ENCODE results near the gene GNA12. TPM values are rescaled to one million over a fixed set of nuclear protein-coding genes. Genes with fewer than 3 reads are reported as not detected.

The GNA12 gene
- total RNA-seq, 2 experiments from 2014 or later = 19.1 to 21.4 TPM

DNA sequence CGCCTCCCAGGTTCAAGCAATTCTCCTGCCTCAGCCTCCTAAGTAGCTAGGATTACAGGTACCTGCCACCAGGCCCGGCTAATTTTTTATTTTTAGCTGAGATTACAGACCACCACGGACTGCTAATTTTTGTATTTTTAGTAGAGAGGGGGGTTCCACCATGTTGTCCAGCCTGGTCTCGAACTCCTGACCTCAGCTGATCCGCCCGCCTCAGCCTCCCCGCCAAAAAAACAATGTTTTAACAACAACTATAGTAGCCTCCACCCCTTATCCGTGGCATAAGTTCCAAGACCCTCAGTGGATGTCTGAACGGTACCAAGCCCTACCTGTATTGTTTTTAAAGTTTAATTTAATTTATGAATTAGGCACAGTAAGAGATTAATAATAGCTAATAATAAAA lies 48.2 kb downstream of the GNA12 start:
- POLR2A ChIA-PET = no interaction called here
- CTCF ChIA-PET = interaction anchor here (0.5 to 0.9 kb wide), 3 partner anchors 23 to 374 kb away, joined by 3 read pairs; no protein-coding TSS in a partner anchor

GRCh38 chr7:2794836-2795636 lies 49.1 kb downstream of the GNA12 start:
- CTCF ChIA-PET = interaction anchor here (0.5 to 0.9 kb wide), 2 partner anchors 24 to 374 kb away, joined by 3 read pairs; no protein-coding TSS in a partner anchor
- POLR2A ChIA-PET = interaction anchor here (1.0 kb wide), 1 partner anchor 22 kb away, joined by 3 read pairs; no protein-coding TSS in a partner anchor

DNA sequence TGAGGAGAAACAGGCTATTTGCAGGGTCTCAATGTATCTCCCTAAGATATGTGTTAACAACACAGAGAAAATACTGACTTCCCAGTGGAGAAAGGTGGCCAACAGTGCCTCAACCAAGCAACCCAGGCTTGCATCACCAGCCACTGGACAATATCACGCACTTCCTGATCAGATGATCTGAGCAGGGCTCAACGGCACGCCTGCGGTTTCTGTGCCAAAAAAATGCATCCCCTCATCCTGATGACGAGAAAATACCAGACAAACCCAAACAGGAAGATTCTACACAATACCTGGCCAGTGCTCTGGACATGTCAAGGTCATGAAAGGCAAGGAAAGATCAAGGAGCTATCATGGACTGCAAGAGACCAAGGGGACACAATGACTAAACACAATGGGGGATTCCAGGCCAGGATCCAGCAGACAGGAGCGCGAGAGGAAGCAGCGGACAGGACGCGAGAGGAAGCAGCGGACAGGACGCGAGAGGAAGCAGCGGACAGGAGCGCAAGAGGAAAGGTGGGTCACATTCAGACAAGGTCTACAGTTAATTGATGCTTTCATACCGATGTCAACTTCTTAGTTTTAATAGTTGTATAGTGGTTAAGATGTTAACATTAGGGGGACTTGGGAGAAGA lies 51.1 kb downstream of the GNA12 start:
- CTCF ChIA-PET = no interaction called here
- POLR2A ChIA-PET = no interaction called here

GRCh38 chr7:2792235-2792634 lies 51.9 kb downstream of the GNA12 start:
- ChIA-PET CTCF (no interaction called here), POLR2A (no interaction called here)

- CTCF ChIA-PET = no interaction called here
- POLR2A ChIA-PET = no interaction called here
Observed at GRCh38 chr7:2791390-2791789, 52.7 kb downstream of the GNA12 start.

DNA sequence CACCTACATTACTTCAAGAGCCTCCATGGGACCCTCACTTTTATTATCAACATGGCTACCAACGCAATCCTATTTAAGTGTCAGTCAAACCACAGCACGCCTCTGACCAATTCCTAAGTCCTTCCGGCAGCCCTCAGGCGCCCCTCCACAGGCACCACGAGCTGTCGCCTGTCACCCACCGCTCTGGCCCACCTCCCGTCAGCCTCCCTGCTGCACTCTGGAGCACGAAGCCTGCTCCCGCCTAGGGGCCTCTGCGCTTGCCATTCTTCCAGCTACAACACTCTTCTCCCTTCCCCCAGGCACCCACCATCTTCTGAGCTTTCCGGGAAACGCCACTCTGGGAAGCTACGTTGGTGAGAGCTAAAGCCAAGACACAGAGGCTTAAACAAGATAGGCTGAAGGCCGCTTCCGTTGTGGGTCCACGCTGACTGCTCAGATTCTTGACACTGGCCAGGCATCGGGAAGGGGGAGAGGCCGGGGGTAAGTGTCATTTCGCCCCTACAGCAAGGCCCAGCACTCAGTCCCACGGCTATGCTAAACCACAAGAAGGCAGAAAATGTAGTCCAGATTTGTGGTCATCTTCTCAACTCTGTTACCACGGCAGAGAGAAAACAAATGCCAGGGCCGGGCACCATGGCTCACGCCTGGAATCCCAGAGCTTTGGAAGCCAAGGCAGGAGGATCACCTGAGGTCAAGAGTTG lies 56.7 kb downstream of the GNA12 start:
- POLR2A ChIA-PET = no interaction called here
- CTCF ChIA-PET = no interaction called here

GRCh38 chr7:2786607-2787116 lies 57.4 kb downstream of the GNA12 start:
- POLR2A ChIA-PET = no interaction called here
- CTCF ChIA-PET = no interaction called here

GRCh38 chr7:2785071-2785500 lies 59.0 kb downstream of the GNA12 start:
- ChIA-PET POLR2A (interaction anchor here (0.6 kb wide), 1 partner anchor 27 kb away, joined by 3 read pairs; no protein-coding TSS in a partner anchor), CTCF (interaction anchor here (1.3 kb wide), 1 partner anchor 25 kb away, joined by 3 read pairs; no protein-coding TSS in a partner anchor)

DNA sequence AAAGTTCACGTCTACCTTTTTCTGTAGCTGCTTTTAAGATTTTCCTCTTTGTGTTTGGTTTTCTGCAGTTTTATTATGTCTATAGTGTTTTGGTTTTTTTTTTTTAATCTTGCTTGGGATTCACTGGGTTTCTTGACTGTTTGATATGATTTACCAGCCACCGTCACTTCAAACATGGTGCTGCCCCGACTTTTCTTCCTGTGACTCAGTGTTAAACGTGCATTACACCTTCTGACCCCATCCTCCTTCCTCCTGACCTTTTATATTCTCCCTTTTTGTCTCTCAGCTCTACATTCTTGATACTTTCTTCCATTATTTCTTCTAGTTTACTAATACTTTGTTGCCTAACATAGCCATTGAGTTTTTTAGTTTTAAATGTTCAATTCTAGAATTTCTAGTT lies 61.5 kb downstream of the GNA12 start:
- ChIA-PET CTCF (interaction anchor here (0.8 to 1.2 kb wide), 3 partner anchors 13 to 82 kb away, joined by 3 read pairs; no protein-coding TSS in a partner anchor), POLR2A (interaction anchor here (1.5 kb wide), 1 partner anchor 25 kb away, joined by 4 read pairs; no protein-coding TSS in a partner anchor)

GRCh38 chr7:2782121-2782520 lies 62.0 kb downstream of the GNA12 start:
- ChIA-PET CTCF (interaction anchor here (0.8 to 1.2 kb wide), 3 partner anchors 13 to 83 kb away, joined by 3 read pairs; no protein-coding TSS in a partner anchor), POLR2A (interaction anchor here (1.5 kb wide), 1 partner anchor 24 kb away, joined by 4 read pairs; no protein-coding TSS in a partner anchor)

DNA sequence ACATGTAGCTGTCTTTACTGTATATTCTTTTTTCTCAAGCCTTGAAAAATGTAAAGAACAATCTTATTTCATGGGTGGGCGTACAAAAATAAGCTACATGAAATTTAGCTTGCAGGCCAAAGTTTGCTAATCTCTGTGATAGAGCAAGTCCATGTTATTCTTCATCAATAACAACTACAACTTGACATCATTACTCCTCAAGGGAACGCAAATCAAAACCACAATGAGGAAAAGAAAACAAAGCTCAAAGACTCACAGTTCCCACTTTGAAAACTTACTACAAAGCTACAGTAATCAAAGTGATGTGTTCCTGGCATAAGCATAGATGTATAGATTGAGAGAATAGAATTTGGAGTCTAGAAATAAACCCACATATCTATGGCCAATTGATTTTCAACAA lies 62.5 kb downstream of the GNA12 start:
- CTCF ChIA-PET = interaction anchor here (0.8 to 1.2 kb wide), 3 partner anchors 12 to 83 kb away, joined by 3 read pairs; no protein-coding TSS in a partner anchor
- POLR2A ChIA-PET = interaction anchor here (1.5 kb wide), 1 partner anchor 24 kb away, joined by 4 read pairs; no protein-coding TSS in a partner anchor

DNA sequence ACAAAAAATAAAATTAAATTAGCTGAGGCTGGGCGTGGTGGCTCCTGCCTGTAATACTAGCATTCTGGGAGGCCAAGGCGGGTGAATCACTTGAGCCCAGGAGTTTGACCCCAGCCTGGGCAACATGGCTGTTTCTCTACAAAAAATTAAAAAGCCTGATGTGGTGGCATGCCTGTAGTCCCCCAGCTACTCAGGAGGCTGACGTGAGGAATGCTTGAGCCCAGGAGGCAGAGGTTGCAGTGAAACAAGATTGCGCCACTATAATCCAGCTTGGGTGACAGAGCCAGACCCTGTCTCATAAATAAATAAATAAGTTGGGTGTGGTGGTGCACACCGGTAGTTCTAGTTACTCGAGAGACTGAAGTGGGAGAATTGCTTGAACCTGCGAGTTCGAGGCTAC lies 65.1 kb downstream of the GNA12 start:
- ChIA-PET CTCF (interaction anchor here (1.4 kb wide), 1 partner anchor 69 kb away, joined by 4 read pairs; no protein-coding TSS in a partner anchor), POLR2A (no interaction called here)

GRCh38 chr7:2777898-2778535 lies 66.1 kb downstream of the GNA12 start:
- ChIA-PET CTCF (interaction anchor here (0.7 kb wide), 1 partner anchor 17 kb away, joined by 3 read pairs; no protein-coding TSS in a partner anchor), POLR2A (no interaction called here)

GRCh38 chr7:2776401-2776800 lies 67.7 kb downstream of the GNA12 start:
- ChIA-PET POLR2A (no interaction called here), CTCF (interaction anchor here (0.6 kb wide), 1 partner anchor 252 kb away, joined by 3 read pairs; no protein-coding TSS in a partner anchor)

DNA sequence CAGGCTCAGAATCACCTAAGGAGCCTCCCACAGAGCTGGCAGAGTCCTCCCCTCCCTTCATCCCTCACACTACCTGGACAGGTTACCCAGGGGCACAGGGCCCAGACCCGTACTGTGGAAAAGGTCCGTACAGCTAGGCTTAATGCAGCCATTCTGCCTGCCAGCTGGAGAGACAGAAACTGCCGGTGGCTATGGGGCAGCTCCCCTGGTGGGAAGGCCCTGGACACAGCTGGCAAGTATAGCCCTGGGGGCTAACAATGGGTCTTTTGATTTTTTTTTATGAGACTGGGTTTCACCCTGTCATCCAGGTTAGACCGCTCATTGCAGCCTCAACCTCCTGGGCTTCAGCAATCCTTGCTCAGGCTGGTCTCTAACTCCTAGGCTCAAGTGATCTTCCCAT lies 68.3 kb downstream of the GNA12 start:
- POLR2A ChIA-PET = no interaction called here
- CTCF ChIA-PET = no interaction called here

- ChIA-PET POLR2A (no interaction called here), CTCF (no interaction called here)
Observed at GRCh38 chr7:2775376-2775775, 68.7 kb downstream of the GNA12 start.

GRCh38 chr7:2774935-2775334 lies 69.2 kb downstream of the GNA12 start:
- CTCF ChIA-PET = no interaction called here
- POLR2A ChIA-PET = no interaction called here

- ChIA-PET CTCF (no interaction called here), POLR2A (no interaction called here)
Observed at GRCh38 chr7:2774280-2774679, 69.8 kb downstream of the GNA12 start.

GRCh38 chr7:2773608-2774007 lies 70.5 kb downstream of the GNA12 start:
- CTCF ChIA-PET = no interaction called here

More at GRCh38 chr7:2773608-2774007, 70.5 kb downstream of the GNA12 start:
- POLR2A ChIA-PET = no interaction called here
